NB4 (cell line): ENCODE measurements around the gene FAM53B.

Source experiments
- DNase-seq: peaks from one replicate; pipeline ENCODE4 v3.0.0; 2010; ENCODE audit warnings: low read depth
- H3K4me3 ChIP-seq: one replicate; pipeline ENCODE4 v1.5.1; 2011; ENCODE audit warnings: mild to moderate bottlenecking, low read depth, low read length, moderate library complexity
- CTCF ChIP-seq: IDR thresholded peaks from one replicate; pipeline ENCODE4 v1.5.1; 2012; ENCODE audit warnings: low read depth, low read length
- MAX ChIP-seq: IDR thresholded peaks from 2 replicates; pipeline ENCODE4 v1.6.1; 2011; ENCODE audit warnings: low read depth, low read length
- MYC ChIP-seq: IDR thresholded peaks from 2 replicates; pipeline ENCODE4 v1.6.1; 2011; ENCODE audit warnings: low read depth, low read length
- POLR2A ChIP-seq: IDR thresholded peaks from 2 replicates; pipeline ENCODE4 v1.6.1; 2011; ENCODE audit warnings: mild to moderate bottlenecking; ENCODE audit not compliant: insufficient read length; ENCODE audit errors: extremely low read depth

The FAM53B gene

GRCh38 chr10:124696446-124697392 lies 47.5 kb downstream of the FAM53B start:
- TF ChIP-seq MAX (no peak), CTCF (no peak), MYC (no peak), POLR2A (no peak)
- no peak overlapping the region for H3K4me3 ChIP-seq
- DNase-seq = no peak

GRCh38 chr10:124695259-124695658 lies 48.9 kb downstream of the FAM53B start:
- TF ChIP-seq POLR2A (no peak), MYC (no peak), CTCF (no peak), MAX (no peak)
- H3K4me3 ChIP-seq = no peak overlapping the region
- no peak for DNase-seq

- no peak for DNase-seq
- TF ChIP-seq CTCF (no peak), POLR2A (no peak), MAX (no peak), MYC (no peak)
- H3K4me3 ChIP-seq = no peak overlapping the region
Measured at GRCh38 chr10:124694481-124695220, 49.5 kb downstream of the FAM53B start.

- no peak for DNase-seq
- no peak for TF ChIP-seq CTCF
- no peak for TF ChIP-seq POLR2A
- TF ChIP-seq MYC = no peak
- TF ChIP-seq MAX = no peak
- H3K4me3 ChIP-seq = no peak overlapping the region
Measured at GRCh38 chr10:124693801-124694416, 50.3 kb downstream of the FAM53B start.

GRCh38 chr10:124693396-124693795 lies 50.8 kb downstream of the FAM53B start:
- TF ChIP-seq MAX (no peak), POLR2A (no peak), CTCF (no peak), MYC (no peak)
- DNase-seq = no peak

More at GRCh38 chr10:124693396-124693795, 50.8 kb downstream of the FAM53B start:
- H3K4me3 ChIP-seq = no peak overlapping the region
